Loucy (cell line): ENCODE results near the gene IST1.

Source experiments
- CTCF ChIP-seq: fragments of 200-600 bp; sonication (generic); conservative IDR thresholded peaks from 2 replicates; pipeline ENCODE4 v1.5.1; 2014; ENCODE audit warnings: mild to moderate bottlenecking, antibody characterized with exemption, low read length
- EZH2phosphoT487 ChIP-seq: fragments of 200-600 bp; IDR thresholded peaks from 2 replicates; pipeline ENCODE4 v1.6.1; 2018; ENCODE audit warnings: antibody characterized with exemption, mild to moderate bottlenecking, moderate library complexity, borderline replicate concordance

- TF ChIP-seq CTCF (no peak), EZH2phosphoT487 (no peak)
Measured at GRCh38 chr16:71904239-71904638, 8.9 kb downstream of the IST1 start.
